SK-N-SH treated with all-trans-retinoic acid at 6 μM for 48 hours (cell line): ENCODE measurements around the gene KLHL24.

Experiments
- ATAC-seq: fragments of 200-7000 bp; cut with Tn5 transposase; 3 replicates; pipeline ENCODE4 v1.9.1; 2020; ENCODE audit warnings: mild to moderate bottlenecking, moderate library complexity
- ARNTL ChIP-seq: fragments of 450-650 bp; formaldehyde crosslinking; IDR thresholded peaks from 2 replicates; pipeline ENCODE4 v1.5.0; 2020; ENCODE audit warnings: low read depth, mild to moderate bottlenecking, moderate library complexity, borderline replicate concordance
- BACH2 ChIP-seq: fragments of 250-450 bp; sonication (Bioruptor Pico); IDR thresholded peaks from 2 replicates; pipeline ENCODE4 v1.9.0; 2021; ENCODE audit warnings: mild to moderate bottlenecking, borderline replicate concordance
- CSDC2 ChIP-seq: fragments of 250-450 bp; sonication (Bioruptor Pico); IDR thresholded peaks from 2 replicates; pipeline ENCODE4 v1.5.0; 2020; ENCODE audit warnings: mild to moderate bottlenecking, moderate library complexity
- ESRRG ChIP-seq: fragments of 250-450 bp; sonication (Bioruptor Pico); IDR thresholded peaks from 2 replicates; pipeline ENCODE4 v1.6.1; 2021; ENCODE audit warnings: mild to moderate bottlenecking
- GLIS3 ChIP-seq: fragments of 250-450 bp; sonication (Bioruptor Pico); IDR thresholded peaks from 2 replicates; pipeline ENCODE4 v1.5.0; 2020; ENCODE audit warnings: mild to moderate bottlenecking, moderate library complexity
- ISL1 ChIP-seq: fragments of 250-450 bp; sonication (Bioruptor Pico); IDR thresholded peaks from 2 replicates; pipeline ENCODE4 v2.1.2; 2022; ENCODE audit warnings: mild to moderate bottlenecking, moderate library complexity
- OSR1 ChIP-seq: fragments of 250-450 bp; sonication (Bioruptor Pico); IDR thresholded peaks from 2 replicates; pipeline ENCODE4 v1.8.0; 2022; ENCODE audit warnings: moderate library complexity, mild to moderate bottlenecking, inconsistent platforms
- RARB ChIP-seq: fragments of 250-450 bp; sonication (Bioruptor Pico); IDR thresholded peaks from 2 replicates; pipeline ENCODE4 v1.8.0; 2021; ENCODE audit warnings: mild to moderate bottlenecking, moderate library complexity
- TCF4 ChIP-seq: fragments of 250-450 bp; sonication (Bioruptor Pico); IDR thresholded peaks from 2 replicates; pipeline ENCODE4 v1.8.0; 2021; ENCODE audit warnings: mild to moderate bottlenecking, moderate library complexity, borderline replicate concordance
- TOX ChIP-seq: fragments of 250-450 bp; sonication (Bioruptor Pico); IDR thresholded peaks from 2 replicates; pipeline ENCODE4 v1.8.0; 2021; ENCODE audit warnings: mild to moderate bottlenecking, moderate library complexity, borderline replicate concordance
- ZC3H10 ChIP-seq: fragments of 250-450 bp; sonication (Bioruptor Pico); IDR thresholded peaks from 2 replicates; pipeline ENCODE4 v1.5.1; 2021; ENCODE audit warnings: mild to moderate bottlenecking, moderate library complexity
- ZFP3 ChIP-seq: fragments of 250-450 bp; sonication (Bioruptor Pico); IDR thresholded peaks from 2 replicates; pipeline ENCODE4 v1.5.0; 2020; ENCODE audit warnings: mild to moderate bottlenecking, moderate library complexity
- ZNF565 ChIP-seq: fragments of 450-650 bp; formaldehyde crosslinking; conservative IDR thresholded peaks from 2 replicates; pipeline ENCODE4 v1.5.0; 2020; ENCODE audit warnings: low read depth, mild to moderate bottlenecking, moderate library complexity
- ZNF70 ChIP-seq: fragments of 450-650 bp; formaldehyde crosslinking; IDR thresholded peaks from 2 replicates; pipeline ENCODE4 v1.5.0; 2020; ENCODE audit warnings: mild to moderate bottlenecking, moderate library complexity
- ZNF8 ChIP-seq: fragments of 450-650 bp; formaldehyde crosslinking; IDR thresholded peaks from 2 replicates; pipeline ENCODE4 v1.5.0; 2020; ENCODE audit warnings: mild to moderate bottlenecking, moderate library complexity
- TF ChIP-seq, protein P1 (sequence below): fragments of 250-450 bp; sonication (Bioruptor Pico); IDR thresholded peaks from 2 replicates; pipeline ENCODE4 v1.5.1; 2020; ENCODE audit warnings: low read depth, mild to moderate bottlenecking, moderate library complexity
- TF ChIP-seq, protein P2 (sequence below): fragments of 250-450 bp; sonication (Bioruptor Pico); IDR thresholded peaks from 2 replicates; pipeline ENCODE4 v1.8.0; 2021; ENCODE audit warnings: low read depth, mild to moderate bottlenecking, moderate library complexity, borderline replicate concordance
- TF ChIP-seq, protein P3 (sequence below): fragments of 250-450 bp; sonication (Bioruptor Pico); IDR thresholded peaks from 2 replicates; pipeline ENCODE4 v1.5.0; 2020; ENCODE audit warnings: mild to moderate bottlenecking, moderate library complexity
- TF ChIP-seq, protein P4 (sequence below): fragments of 250-450 bp; sonication (Bioruptor Pico); IDR thresholded peaks from 2 replicates; pipeline ENCODE4 v1.5.1; 2021; ENCODE audit warnings: mild to moderate bottlenecking, moderate library complexity
- TF ChIP-seq, protein P5 (sequence below): fragments of 250-450 bp; sonication (Bioruptor Pico); IDR thresholded peaks from 2 replicates; pipeline ENCODE4 v1.8.0; 2020; ENCODE audit warnings: mild to moderate bottlenecking, moderate library complexity, borderline replicate concordance

The KLHL24 gene

DNA sequence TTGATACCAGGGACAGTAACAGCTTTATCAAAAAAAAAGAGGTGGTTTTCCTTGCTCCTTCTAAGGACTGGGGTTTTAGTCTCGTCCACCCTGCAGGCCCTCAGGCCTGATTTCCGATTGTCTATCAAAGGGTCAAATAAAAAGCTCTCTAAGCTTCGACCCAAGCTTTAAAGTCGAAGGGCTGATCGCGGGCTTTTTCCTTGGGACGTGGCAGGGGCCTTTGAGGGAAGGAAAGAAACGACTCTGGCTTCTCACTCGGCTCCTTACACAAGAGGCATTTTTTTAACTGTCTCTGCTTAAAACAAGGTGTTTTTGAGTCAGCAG is 354 bp upstream of the KLHL24 start:
- no peak for TF ChIP-seq GLIS3 (CRISPR knock-in tag)
- TF ChIP-seq, protein P1, sequence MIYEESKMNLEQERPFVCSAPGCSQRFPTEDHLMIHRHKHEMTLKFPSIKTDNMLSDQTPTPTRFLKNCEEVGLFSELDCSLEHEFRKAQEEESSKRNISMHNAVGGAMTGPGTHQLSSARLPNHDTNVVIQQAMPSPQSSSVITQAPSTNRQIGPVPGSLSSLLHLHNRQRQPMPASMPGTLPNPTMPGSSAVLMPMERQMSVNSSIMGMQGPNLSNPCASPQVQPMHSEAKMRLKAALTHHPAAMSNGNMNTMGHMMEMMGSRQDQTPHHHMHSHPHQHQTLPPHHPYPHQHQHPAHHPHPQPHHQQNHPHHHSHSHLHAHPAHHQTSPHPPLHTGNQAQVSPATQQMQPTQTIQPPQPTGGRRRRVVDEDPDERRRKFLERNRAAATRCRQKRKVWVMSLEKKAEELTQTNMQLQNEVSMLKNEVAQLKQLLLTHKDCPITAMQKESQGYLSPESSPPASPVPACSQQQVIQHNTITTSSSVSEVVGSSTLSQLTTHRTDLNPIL (CRISPR knock-in tag) = no peak
- ATAC-seq = peak; percentile 5

DNA sequence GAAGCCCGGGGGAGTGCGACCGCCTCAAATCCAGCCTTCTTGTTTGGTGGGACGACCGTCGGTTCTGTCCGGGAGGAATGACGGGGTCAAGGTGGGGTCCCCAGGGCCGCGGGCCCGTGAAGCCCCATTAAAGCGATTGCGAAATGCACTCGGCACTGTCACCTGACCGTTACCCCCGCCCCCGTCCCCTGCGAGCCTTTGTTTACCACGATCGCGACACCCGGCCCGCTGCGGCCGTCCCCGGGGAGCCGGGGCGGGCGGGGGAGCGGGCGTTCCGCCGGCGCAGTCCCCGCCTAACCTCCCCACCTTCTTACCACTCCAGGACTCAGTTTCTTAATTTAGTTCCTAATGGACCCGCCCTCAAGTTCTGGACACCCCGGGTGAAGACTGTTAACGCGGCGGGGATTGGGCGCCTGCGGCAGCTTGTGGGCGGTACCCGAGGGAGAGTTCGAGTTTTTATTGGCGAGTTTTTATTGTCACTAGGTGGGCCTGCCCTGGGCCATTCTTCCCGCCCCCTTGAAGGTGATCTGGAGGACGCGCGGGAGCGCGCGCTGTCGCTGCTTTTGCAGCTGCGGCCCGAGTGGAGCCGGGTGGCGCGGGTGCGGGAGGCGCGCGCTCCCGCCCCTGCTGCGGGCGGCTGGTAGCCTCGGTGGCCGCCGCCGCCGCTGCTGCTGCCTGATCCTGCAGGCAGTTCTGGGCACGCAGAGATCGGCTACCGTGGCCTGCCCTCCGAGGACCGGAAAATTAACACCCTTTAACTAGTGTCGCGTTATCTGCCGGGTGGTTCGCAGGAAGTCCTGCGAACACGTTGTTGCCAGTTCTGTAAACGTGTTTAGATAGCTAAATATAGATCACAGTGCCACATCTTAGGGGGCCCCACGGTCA is 1.0 kb downstream of the KLHL24 start:
- TF ChIP-seq RARB (CRISPR knock-in tag) (no peak), ESRRG (CRISPR knock-in tag) (no peak), CSDC2 (CRISPR knock-in tag) (no peak), ZNF565 (no peak), GLIS3 (CRISPR knock-in tag) (no peak), ISL1 (no peak), ZNF8 (CRISPR knock-in tag) (no peak), ZC3H10 (CRISPR knock-in tag) (no peak), ZFP3 (0 out of 2 replicates have a peak, but pooled peaks have one; percentile 59), BACH2 (no peak), ZNF70 (no peak), ARNTL (CRISPR knock-in tag) (no peak)
- TF ChIP-seq, protein P2, sequence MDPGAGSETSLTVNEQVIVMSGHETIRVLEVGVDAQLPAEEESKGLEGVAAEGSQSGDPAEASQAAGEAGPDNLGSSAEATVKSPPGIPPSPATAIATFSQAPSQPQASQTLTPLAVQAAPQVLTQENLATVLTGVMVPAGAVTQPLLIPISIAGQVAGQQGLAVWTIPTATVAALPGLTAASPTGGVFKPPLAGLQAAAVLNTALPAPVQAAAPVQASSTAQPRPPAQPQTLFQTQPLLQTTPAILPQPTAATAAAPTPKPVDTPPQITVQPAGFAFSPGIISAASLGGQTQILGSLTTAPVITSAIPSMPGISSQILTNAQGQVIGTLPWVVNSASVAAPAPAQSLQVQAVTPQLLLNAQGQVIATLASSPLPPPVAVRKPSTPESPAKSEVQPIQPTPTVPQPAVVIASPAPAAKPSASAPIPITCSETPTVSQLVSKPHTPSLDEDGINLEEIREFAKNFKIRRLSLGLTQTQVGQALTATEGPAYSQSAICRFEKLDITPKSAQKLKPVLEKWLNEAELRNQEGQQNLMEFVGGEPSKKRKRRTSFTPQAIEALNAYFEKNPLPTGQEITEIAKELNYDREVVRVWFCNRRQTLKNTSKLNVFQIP = no peak
- TF ChIP-seq, protein P3, sequence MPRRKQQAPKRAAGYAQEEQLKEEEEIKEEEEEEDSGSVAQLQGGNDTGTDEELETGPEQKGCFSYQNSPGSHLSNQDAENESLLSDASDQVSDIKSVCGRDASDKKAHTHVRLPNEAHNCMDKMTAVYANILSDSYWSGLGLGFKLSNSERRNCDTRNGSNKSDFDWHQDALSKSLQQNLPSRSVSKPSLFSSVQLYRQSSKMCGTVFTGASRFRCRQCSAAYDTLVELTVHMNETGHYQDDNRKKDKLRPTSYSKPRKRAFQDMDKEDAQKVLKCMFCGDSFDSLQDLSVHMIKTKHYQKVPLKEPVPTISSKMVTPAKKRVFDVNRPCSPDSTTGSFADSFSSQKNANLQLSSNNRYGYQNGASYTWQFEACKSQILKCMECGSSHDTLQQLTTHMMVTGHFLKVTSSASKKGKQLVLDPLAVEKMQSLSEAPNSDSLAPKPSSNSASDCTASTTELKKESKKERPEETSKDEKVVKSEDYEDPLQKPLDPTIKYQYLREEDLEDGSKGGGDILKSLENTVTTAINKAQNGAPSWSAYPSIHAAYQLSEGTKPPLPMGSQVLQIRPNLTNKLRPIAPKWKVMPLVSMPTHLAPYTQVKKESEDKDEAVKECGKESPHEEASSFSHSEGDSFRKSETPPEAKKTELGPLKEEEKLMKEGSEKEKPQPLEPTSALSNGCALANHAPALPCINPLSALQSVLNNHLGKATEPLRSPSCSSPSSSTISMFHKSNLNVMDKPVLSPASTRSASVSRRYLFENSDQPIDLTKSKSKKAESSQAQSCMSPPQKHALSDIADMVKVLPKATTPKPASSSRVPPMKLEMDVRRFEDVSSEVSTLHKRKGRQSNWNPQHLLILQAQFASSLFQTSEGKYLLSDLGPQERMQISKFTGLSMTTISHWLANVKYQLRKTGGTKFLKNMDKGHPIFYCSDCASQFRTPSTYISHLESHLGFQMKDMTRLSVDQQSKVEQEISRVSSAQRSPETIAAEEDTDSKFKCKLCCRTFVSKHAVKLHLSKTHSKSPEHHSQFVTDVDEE (CRISPR knock-in tag) = peak; percentile 38; the same call in 1 of the 2 replicates
- TF ChIP-seq, protein P4, sequence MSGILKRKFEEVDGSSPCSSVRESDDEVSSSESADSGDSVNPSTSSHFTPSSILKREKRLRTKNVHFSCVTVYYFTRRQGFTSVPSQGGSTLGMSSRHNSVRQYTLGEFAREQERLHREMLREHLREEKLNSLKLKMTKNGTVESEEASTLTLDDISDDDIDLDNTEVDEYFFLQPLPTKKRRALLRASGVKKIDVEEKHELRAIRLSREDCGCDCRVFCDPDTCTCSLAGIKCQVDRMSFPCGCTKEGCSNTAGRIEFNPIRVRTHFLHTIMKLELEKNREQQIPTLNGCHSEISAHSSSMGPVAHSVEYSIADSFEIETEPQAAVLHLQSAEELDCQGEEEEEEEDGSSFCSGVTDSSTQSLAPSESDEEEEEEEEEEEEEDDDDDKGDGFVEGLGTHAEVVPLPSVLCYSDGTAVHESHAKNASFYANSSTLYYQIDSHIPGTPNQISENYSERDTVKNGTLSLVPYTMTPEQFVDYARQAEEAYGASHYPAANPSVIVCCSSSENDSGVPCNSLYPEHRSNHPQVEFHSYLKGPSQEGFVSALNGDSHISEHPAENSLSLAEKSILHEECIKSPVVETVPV (CRISPR knock-in tag) = no peak
- TF ChIP-seq, protein P1 (CRISPR knock-in tag) = no peak
- ATAC-seq = peak; percentile 91

DNA sequence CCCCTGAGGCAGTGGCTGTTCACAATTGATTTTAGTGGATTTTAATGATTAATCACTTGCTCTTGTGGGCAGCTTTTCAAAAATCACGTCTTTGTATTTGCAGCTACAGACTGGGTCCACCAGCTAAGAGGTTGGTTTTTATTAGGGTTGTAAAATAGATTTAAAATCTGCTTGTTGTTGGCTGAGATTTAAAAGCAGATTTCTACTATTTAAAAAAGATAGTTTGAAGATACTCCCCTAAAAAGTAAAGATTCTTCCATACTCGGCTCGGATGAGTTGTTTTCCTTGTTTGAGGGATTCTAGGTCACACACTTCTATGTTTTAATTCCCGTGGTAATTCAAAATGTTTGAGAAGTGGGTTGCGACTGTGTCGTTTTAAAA is 1.7 kb downstream of the KLHL24 start:
- ATAC-seq = no peak
- TF ChIP-seq, protein P2 = no peak
- TF ChIP-seq ZNF8 (CRISPR knock-in tag) (no peak), ZNF565 (no peak), TOX (CRISPR knock-in tag) (no peak), RARB (CRISPR knock-in tag) (no peak), ZFP3 (no peak), OSR1 (no peak), TCF4 (CRISPR knock-in tag) (no peak), ZNF70 (no peak), ESRRG (CRISPR knock-in tag) (no peak), ISL1 (no peak), GLIS3 (CRISPR knock-in tag) (no peak), CSDC2 (CRISPR knock-in tag) (no peak)
- TF ChIP-seq, protein P4 (CRISPR knock-in tag) = no peak
- TF ChIP-seq, protein P1 (CRISPR knock-in tag) = no peak
- TF ChIP-seq, protein P5, sequence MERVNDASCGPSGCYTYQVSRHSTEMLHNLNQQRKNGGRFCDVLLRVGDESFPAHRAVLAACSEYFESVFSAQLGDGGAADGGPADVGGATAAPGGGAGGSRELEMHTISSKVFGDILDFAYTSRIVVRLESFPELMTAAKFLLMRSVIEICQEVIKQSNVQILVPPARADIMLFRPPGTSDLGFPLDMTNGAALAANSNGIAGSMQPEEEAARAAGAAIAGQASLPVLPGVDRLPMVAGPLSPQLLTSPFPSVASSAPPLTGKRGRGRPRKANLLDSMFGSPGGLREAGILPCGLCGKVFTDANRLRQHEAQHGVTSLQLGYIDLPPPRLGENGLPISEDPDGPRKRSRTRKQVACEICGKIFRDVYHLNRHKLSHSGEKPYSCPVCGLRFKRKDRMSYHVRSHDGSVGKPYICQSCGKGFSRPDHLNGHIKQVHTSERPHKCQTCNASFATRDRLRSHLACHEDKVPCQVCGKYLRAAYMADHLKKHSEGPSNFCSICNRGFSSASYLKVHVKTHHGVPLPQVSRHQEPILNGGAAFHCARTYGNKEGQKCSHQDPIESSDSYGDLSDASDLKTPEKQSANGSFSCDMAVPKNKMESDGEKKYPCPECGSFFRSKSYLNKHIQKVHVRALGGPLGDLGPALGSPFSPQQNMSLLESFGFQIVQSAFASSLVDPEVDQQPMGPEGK (CRISPR knock-in tag) = no peak
